GM19193 (cell line): Measurements from ENCODE around the gene DCPS.

Source experiments
- POLR2A ChIP-seq: IDR thresholded peaks from 4 replicates; pipeline ENCODE4 v1.6.1; 2011; ENCODE audit not compliant: insufficient read depth, insufficient read length; ENCODE audit errors: extremely low read depth

The DCPS gene

GRCh38 chr11:126355926-126356897 is 52.4 kb downstream of the DCPS start:
- no peak for TF ChIP-seq POLR2A

- no peak for TF ChIP-seq POLR2A
These were observed 53.4 kb downstream of the DCPS start for GRCh38 chr11:126357055-126357962.

DNA sequence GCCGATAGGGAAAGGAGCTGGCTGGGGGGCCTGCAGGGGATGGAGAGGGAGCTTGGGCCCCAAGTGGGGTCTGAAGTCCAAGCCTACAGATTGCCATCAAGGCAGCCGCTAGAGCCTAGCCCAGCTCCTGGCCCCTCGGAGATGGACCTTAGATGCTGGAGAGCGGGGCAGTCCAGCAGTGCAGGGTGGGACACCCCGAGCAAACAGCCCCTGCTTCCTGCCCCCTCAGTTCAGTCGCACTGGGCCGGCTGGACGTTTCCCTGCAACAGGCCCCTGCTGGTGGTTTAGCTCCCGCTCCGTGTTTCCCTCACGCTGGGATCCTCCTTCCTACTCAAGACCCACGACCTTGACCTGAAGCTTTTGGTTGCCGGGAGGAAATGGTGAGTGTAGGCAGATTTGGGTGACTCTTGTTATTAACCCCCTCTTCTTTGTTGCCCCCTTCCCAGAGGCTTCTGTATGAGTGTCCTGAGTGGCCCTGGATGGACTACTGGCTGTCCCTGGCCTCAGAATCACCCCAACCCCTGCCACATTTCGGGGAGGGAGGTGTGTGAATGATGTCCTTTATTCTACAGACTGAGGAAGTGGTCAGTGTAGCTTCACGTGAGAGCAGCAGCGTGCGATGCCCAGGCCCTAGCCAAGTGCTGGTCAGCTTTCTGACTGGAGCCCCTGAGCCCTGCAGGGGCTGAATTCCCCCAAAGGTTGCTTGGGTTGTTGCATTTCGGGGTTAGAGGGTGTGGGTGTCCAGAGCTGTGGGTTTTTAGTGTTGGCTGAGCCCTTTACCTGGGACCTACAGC is 54.3 kb downstream of the DCPS start:
- TF ChIP-seq POLR2A = no peak

DNA sequence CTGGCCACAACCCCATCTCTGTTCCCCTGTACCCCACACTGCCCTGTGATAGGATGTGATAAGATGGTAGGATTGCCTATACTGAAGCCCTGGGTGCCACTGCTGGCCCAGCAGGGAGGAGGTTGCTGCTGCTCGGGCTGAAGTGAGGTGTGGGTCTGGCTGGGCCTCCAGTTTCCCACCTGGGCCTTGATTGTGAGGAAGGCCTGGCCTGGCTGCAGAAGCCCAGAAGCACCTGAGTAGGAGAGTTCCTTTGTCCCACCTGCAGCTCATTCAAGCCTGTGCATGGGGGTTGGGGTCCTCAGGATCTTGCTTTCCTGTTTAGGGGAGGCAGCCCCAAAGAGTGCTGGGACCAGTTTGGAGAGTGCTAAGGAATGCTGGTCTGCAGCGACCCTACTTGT is 54.9 kb downstream of the DCPS start:
- no peak for TF ChIP-seq POLR2A

DNA sequence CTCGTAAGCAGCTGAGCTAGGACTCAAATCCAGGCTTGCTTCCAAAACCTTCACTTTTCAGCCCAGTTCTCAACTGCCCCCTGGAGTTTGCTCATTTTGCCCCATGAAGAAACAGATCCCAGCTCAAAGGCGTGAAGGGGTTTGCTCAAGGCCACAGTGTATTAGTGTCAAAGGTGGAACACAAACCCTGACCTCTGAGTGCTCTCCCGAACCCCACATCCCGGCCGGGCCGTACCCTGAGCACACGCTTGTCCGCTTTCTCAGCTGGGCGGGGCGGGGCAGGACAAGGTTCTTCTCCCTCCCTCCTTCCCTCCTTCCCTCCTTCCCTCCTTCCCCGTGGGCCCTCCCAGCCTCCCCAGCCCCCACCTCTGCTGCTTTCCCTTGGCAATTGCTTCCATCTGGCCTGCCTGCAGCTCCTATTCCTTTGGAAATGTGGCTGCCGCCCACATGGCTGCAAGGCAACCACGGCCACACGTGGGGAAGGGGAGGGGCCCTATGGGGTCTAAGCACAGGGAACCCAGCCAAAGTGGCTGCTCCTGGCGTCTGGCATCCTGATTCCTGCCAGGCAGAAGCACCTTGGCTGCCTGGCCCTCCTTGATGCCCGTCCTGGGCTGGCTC is 55.7 kb downstream of the DCPS start:
- no peak for TF ChIP-seq POLR2A

DNA sequence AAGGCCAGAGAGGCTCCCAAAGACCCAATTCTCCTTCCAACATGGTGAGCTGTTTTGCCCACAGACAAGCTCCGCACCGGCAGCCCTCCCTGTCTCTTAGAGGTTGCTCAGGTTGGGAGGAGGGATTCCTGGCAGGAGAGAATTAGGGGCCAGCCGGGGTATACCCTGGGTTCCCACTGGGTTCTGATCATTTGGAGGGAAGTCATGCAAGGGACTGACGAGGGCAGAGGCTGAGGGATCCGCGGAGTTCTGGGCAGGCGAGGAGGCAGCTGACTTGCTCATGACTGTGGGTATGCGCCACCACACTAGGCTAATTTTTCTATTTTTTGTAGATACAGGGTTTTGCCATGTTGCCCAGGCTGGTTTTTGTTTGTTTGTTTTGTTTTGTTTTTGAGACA is 56.2 kb downstream of the DCPS start:
- TF ChIP-seq POLR2A = no peak

DNA sequence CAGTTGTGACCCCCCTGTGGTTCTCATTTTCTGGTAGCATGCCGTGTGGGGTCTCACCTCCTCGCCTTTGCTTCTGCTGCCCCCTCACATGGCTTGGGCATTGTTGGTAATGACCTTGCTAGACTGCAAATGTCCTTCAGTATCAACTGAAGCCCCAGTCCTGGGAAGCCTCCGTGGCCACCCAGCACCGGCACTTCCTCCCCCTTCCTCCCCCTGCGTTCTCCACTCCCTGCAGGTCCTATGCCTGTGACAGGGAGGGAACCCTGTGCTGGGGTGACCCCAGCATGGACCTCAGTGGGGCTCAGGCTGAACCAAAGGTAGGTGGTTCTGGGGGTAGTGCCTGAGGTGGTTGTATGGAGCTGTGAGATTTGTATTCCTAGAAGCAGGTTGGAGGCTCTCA is 57.5 kb downstream of the DCPS start:
- TF ChIP-seq POLR2A = no peak

- TF ChIP-seq POLR2A = no peak
These were observed 59.2 kb downstream of the DCPS start for GRCh38 chr11:126362879-126363655.

DNA sequence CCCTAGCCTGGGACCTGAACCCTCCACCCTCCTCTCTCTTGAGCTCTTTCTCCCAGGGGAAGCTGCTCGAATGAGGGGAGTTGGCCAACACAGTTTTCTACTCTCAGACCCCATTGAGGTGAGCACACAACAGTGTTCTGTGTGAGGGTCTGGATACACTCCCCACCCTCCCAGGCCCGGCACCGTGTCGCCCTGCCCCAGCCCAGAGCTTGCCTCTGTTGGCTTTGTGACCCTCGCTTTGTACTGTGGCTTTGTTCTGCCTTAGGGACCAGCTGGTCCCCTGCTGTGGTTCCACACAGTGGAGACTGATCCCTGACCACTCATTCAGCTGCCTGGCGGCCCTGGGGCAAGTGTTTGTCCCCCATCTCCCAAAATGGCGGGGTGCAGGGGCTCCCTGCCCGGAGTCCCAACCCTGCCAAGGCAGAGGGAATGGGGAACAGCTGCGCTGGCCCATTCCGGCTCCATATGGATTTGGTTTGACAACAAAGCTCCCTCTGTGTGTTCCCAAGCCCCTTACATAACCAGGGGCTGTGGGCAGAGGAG is 59.9 kb downstream of the DCPS start:
- TF ChIP-seq POLR2A = no peak

- no peak for TF ChIP-seq POLR2A
These were observed 62.4 kb downstream of the DCPS start for GRCh38 chr11:126366064-126366822.

DNA sequence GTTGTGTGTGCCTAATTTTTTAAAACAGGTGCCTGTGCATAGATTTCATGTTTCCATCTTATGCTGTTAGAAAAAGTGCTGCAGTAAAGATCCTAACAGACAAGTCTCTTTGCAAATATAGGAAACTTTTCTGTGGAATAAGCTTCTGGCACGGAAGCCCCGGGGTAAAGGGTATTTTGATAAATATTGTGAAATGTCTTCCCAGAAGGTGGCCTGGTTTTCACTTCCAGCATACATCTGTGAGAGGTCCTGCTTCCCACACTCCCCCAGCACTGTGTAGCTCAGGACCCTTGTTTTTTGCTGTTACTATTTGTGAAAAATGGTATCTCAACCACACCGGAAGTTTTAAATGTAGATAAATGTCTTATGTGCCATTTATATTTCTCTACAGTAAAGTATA is 66.2 kb downstream of the DCPS start:
- no peak for TF ChIP-seq POLR2A

GRCh38 chr11:126371595-126371994 is 67.7 kb downstream of the DCPS start:
- no peak for TF ChIP-seq POLR2A

GRCh38 chr11:126375726-126376125 is 71.9 kb downstream of the DCPS start:
- TF ChIP-seq POLR2A = no peak
